Activated CD8-positive, alpha-beta memory T cell treated with anti-CD3 and anti-CD28 coated beads for 1 hour (primary cell): Measurements from ENCODE around the gene POU6F2.
"Not testable (repeated sequence)": the region's sequence is repeated elsewhere in the genome, so short reads cannot be mapped to it uniquely, and the experiment has no call there.

Source experiments
- DNase-seq, 2 donors: peaks; one replicate each; pipeline ENCODE4 v3.0.0-alpha.2; 2020; ENCODE audit warnings: low read depth in 1 of 2; ENCODE audit errors: extremely low read depth in 1 of 2

POU6F2 gene

GRCh38 chr7:39295796-39296195 lies 318.1 kb downstream of the POU6F2 start:
- DNase-seq, result no peak

GRCh38 chr7:39299695-39300094 lies 322.0 kb downstream of the POU6F2 start:
- no peak for DNase-seq

GRCh38 chr7:39300276-39300675 lies 322.6 kb downstream of the POU6F2 start:
- DNase-seq, result no peak

GRCh38 chr7:39301543-39301942 lies 323.8 kb downstream of the POU6F2 start:
- no peak for DNase-seq

DNA sequence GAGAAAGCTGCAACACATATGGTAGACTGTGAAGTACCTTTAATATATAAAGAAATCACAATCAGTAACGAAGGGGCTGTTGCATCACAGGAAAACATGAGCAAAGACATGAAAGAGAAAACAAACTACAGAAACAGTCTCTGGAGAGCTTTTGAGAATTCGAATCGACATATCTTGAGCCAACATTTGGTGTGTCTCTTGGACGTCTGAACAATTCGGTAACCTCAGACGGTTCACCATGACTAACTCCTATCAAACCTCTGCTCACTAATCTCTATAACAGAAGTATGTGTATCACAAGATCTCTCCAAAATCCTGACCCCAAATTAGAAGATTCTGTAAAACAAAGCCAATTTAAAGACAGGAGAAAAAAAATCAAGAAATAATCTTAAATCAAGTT lies 326.5 kb downstream of the POU6F2 start:
- no peak for DNase-seq

GRCh38 chr7:39304668-39305405 lies 327.1 kb downstream of the POU6F2 start:
- DNase-seq, result no peak

DNA sequence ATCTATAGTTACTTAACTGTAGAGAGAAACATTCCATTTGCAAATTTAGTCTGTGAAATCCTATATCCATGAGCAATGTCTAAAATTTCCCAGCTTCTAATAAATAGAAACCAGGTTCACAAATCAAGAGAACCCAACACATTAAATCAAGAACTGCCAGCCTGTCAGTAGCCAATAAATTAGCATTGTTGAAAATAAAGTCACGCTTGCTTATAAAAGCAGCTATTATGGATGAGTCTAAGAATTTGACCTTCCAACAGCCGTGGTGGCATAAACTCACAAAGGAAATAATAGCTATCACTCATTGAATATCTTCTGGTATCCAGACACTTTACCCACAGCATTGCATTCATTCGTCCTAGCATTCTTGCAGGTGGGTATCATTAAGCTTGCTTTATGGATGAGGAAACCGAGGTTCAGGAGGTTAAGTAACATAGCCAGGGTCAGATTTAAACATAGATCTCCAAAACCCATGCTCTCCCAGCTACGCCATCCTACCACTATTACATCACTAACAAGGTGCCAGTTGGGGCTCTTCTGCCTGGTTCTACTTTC lies 328.4 kb downstream of the POU6F2 start:
- DNase-seq, result no peak

- no peak for DNase-seq
These were observed 333.0 kb downstream of the POU6F2 start for GRCh38 chr7:39310699-39311098.

GRCh38 chr7:39312254-39312989 lies 334.7 kb downstream of the POU6F2 start:
- no peak for DNase-seq

- no peak for DNase-seq
These were observed 335.7 kb downstream of the POU6F2 start for GRCh38 chr7:39313376-39313775.

GRCh38 chr7:39313974-39314373 lies 336.3 kb downstream of the POU6F2 start:
- no peak for DNase-seq

- DNase-seq, result no peak
These were observed 339.4 kb downstream of the POU6F2 start for GRCh38 chr7:39317107-39317506.

GRCh38 chr7:39317896-39318295 lies 340.2 kb downstream of the POU6F2 start:
- DNase-seq, result no peak

GRCh38 chr7:39321245-39321644 lies 343.5 kb downstream of the POU6F2 start:
- no peak for DNase-seq

- DNase-seq, result no peak
These were observed 344.3 kb downstream of the POU6F2 start for GRCh38 chr7:39321909-39322498.

DNA sequence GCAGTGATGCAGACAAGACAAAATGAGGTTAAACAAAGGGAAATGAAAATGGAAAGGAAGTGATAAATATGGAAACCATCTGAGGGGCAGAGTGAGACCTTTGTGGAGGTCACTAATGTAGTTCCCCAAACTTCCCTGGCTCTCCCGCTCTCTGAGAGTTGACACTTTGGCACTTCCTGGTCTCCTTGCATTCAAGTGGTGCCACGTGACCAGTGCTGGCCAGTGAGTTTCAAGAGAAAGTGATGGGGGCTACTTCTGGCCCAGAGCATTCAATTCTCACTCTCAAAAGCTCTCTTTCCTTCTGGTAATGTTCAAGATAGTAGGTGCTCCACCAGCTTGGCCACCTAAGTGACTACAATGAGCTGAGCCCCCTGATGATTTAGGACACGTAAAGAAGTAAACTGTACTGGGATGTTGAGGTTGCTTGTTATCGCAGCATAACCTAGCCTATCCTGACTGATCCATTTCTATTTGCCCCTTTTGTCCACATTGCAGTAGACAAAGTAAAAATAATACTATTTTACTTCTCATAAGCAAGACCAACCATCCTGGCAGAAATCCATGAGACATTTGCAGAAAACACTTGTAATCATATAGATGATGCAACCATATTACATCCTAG lies 346.5 kb downstream of the POU6F2 start:
- no peak for DNase-seq

DNA sequence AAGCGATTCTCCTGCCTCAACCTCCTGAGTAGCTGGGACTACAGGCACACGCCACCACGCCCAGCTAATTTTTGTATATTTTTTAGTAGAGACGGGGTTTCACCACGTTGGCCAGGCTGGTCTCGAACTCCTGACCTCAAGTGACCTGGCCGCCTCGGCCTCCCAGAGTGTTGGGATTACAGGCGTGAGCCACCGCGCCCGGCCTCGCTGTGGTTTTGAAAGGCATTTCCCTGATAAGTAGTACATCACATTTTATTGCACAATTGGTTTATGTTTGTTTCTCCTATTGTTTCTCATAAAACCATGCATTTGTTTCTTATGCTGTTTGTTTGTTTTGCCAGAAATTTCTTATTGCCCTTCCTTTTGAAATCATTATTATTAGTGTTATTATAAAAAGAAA lies 353.9 kb downstream of the POU6F2 start:
- DNase-seq, result not testable (repeated sequence)

DNA sequence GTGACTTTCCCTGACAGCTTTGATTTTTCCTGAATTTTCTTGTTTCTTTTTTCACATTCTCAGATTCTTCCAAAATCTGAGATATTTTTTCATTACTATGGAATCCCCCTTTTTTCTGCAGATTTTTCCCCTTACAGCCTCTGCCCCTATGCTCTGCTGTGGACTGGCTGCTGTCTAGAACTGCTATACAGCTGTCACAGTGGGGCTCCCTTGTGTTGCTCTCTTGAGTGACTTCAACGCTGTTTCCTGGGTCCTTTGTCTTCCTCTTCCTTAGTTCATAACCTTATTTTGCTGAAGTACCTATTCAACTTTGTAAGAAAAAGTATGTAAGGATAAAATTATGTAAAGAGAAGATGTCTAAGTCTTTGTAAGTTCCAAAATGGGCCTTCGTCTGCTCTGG lies 354.4 kb downstream of the POU6F2 start:
- DNase-seq, result no peak

GRCh38 chr7:39333701-39334100 lies 356.0 kb downstream of the POU6F2 start:
- DNase-seq, result no peak

GRCh38 chr7:39336442-39336841 lies 358.7 kb downstream of the POU6F2 start:
- no peak for DNase-seq

DNA sequence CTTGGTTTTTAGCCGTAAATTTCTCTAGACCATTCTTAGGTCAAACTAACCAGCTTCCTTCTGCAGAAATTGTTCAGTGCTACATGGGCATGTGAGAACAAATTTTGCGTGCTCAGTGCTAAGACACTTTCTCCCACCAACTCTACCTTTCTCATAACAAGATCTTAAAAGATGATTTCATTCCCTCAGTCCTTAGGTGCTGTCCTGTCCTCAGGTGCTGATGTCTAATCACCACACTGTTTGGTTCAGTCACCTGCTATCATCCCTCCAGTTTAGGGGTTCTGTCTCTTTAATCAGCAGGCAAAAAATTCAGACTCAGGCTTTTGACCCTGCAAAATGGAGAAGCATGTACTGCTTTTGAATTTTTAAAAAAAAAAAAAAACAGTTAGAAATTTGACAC lies 361.0 kb downstream of the POU6F2 start:
- no peak for DNase-seq
